ENCODE results near the gene RAD51B.

DNA sequence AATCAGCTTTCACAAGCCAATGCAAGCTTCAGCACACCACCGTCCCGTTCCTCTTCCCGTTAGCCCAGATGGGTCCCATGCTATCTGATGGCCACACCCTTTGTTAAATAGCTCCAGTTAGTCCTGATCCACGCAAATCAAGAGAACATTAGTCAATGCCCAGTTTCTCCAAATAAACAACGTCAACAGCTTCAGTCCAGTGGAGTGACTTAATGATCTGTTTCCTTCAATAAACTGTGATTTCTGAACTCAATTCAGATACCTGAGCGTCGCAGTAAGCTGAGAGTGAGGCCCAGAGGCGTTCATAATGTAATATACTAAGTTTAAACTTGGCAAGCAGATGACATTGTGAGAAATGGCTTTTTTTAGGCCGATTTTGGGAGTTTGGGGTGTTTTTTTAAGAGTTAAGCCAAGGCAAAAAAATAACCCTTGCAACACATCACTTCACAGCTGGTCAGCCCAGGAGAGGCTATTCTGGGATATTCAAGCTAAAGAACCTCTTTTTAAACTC is 861.0 kb downstream of the RAD51B start:
- no peak for TF ChIP-seq POLR2AphosphoS5 (IDR thresholded peaks at IDR 0.05; ENCODE audit: low read depth)
- TF ChIP-seq, protein P1, sequence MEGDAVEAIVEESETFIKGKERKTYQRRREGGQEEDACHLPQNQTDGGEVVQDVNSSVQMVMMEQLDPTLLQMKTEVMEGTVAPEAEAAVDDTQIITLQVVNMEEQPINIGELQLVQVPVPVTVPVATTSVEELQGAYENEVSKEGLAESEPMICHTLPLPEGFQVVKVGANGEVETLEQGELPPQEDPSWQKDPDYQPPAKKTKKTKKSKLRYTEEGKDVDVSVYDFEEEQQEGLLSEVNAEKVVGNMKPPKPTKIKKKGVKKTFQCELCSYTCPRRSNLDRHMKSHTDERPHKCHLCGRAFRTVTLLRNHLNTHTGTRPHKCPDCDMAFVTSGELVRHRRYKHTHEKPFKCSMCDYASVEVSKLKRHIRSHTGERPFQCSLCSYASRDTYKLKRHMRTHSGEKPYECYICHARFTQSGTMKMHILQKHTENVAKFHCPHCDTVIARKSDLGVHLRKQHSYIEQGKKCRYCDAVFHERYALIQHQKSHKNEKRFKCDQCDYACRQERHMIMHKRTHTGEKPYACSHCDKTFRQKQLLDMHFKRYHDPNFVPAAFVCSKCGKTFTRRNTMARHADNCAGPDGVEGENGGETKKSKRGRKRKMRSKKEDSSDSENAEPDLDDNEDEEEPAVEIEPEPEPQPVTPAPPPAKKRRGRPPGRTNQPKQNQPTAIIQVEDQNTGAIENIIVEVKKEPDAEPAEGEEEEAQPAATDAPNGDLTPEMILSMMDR (IDR thresholded peaks at IDR 0.05; ENCODE audit: insufficient read depth, low read length) = no peak

Measured in HL-60 (cell line).